Diencephalon (tissue), 1 donor: Measurements from ENCODE around the gene RIN3. TPM values are rescaled to one million over a fixed set of nuclear protein-coding genes. Genes with fewer than 3 reads are reported as not detected.

Source experiments
- total RNA-seq: library from RNA; depleted of rRNA; stranded (reverse); fragments of >200 nt; gene quantifications from one replicate; pipeline ENCODE4 v1.2.3, GENCODE V29; 2014

RIN3 gene
- total RNA-seq, result 0.23 TPM

GRCh38 chr14:92513204-92513965 lies at the start of gene RIN3:
RIN3 (plus strand) TSS chr14:92513781; CDS start chr14:92513933, 152 bp downstream.

Other genes starting within 250 kb of the RIN3 start
- 4.2 TPM for gene SLC24A4, start 190.6 kb upstream of the RIN3 start, total RNA-seq
- gene LGMN, start 234.8 kb downstream of the RIN3 start, total RNA-seq, result 50.7 TPM